Amygdala (tissue), 56 donors: ENCODE results near the gene AMMECR1.
"Not testable (repeated sequence)": the region's sequence is repeated elsewhere in the genome, so short reads cannot be mapped to it uniquely, and the experiment has no call there.

Experiments used
- DNase-seq, 56 donors: peaks; one replicate each; lab custom pipeline; 2025; lab: John Stamatoyannopoulos, UW

Gene AMMECR1

DNA sequence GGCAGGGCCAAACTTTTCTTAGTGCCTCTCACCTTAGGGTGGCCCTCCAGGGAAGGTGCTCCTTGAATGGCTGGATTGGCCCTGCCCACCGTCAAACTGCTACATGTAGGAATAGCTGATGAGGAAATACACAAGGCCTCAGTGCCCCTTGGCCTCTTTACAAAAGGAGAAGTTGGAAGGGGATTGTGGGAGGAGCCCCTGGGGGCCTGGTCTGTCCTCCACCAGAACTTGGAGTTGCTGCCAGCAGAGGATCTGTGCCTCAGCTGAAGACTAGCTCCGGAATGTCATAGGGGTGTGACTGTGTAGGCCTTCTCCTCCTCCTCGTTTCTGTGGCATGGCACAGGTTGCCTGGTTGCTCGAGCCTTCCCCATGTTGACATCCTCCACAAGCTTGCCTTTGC, 142.7 kb downstream of the AMMECR1 start:
- DNase-seq, result no peak

DNA sequence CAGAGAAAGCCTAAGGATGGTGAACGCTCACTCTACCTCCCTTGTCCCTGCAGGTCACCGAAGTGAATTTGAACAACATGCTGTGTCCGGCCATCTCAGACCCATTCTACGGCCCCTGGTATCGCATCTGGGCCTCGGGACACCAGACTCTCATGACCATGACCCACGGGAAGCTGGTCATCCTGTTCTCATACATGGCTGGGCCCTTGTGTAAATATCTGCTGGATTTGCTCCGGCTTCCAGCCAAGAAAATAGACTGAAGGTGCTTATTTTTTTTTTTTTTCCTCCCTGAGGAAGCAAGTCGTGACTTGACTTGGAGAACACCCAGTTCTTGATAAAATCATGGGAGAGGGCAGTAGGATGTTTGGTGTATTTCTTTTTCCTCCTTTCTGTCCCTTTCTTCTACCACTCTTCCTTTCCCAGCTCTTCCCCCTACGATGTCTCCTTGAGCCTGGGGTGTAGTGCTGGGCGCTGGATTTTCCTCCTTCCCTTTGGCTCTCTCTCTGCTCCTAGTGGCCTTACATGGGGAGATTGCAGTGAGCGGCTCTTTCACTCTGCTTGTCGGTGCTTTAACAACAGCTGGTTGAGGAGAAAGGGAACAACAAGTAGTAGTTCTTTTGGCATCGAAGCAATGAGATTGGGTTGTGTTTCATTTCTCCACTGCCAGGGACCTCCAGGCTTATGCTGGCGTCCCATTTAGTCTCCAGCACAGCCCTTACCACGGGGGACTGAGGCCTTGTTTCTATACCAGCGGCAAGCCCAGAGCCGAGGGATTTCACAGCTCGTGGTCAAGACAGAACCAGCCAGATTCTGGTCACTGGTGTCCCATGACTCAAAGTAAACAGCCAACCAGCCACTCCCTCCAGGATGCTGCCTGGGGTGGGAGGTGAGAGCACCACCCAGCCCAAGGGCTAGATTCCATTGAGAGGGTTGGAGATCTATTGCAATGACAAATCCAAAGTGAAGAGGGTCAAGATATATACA, 144.4 kb downstream of the AMMECR1 start:
- DNase-seq, result no peak

DNA sequence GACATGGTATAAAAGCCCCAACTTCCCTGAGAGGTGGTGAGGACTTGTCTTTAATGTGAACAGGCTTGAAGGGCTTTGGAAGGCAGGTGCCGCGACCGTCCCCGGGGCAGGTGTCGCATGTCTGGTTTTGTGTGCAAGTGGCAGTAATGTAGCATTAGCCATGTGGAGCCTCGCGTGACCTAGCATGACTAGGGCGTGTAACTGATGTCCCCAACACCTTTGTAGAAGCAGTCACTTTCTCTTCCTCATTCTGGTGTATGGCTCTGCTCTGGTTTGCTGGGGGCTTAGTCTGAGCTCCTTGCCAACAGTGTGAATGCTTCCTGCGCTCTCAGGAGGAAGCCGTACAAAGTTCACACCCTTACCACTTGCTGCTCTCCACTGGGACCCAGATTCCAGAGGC, 145.7 kb downstream of the AMMECR1 start:
- no peak for DNase-seq

- no peak for DNase-seq
Observed at GRCh38 chrX:110171442-110171841, 146.4 kb downstream of the AMMECR1 start.

DNA sequence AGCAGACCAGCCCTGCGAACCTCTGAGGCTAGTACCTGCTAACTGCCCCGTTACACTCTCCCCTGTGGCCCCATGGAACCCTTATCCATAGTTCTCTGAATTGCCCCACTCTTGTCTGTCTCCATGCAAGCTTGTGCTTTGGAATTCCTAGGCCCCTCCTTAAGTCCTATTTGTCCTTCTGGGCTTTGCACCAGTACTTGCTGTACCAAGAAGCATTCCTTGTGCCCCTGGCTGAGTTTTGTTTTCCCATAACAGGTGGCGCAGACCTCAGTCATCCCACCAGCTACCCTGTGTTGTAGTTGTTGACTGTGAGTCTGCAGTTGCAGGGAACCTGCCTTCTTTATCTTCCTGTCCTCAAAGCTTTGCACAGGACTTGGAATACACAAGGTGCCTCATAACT, 147.9 kb downstream of the AMMECR1 start:
- no peak for DNase-seq

GRCh38 chrX:110168585-110168984, 149.3 kb downstream of the AMMECR1 start:
- DNase-seq, result peak in 1 of 56 donors; percentile 20

DNA sequence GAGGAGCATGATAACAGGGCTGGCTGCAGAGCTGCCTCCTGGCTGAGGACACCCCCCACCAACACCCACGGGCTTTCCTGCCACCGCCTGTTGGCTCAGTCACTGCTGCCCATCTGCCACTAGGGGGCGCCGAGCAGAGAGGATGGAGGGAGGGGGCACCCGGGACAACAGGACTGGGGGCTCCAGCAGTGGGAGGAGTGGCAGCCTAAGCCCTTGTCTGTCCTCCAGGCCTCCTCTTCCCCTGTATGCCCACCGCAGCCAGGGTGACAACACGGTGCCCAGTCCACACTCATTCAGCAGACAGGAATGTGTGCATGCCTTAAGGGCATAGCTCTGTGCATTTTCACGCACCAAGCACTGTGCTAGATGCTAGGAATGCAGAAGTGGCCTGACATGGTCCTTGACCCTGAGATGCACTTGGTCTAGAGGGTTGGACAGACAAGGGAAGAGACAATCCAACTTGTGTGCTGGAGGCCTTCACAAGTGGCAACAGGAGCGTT, 149.9 kb downstream of the AMMECR1 start:
- peak in 11 of 56 donors; percentile 0 to 25 (median 1) for DNase-seq

DNA sequence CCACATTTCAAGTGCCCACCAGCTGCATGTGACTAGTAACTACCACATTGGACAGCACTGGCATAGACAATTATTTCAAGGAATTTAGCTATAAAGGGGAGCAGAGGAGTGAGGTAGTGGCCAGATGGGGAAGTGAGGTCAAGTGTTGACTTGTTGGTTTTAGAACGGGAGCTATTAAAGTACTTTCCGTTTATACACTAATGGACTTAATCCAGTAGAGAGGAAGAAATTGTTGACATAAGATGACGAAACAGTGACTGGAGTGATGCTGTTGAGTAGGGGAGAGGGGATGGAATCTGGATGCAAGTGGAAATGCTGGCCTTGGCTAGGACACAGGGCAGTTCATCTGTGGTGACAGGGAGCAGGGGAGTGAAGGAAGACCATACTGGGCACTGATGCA, 154.4 kb downstream of the AMMECR1 start:
- no peak for DNase-seq

DNA sequence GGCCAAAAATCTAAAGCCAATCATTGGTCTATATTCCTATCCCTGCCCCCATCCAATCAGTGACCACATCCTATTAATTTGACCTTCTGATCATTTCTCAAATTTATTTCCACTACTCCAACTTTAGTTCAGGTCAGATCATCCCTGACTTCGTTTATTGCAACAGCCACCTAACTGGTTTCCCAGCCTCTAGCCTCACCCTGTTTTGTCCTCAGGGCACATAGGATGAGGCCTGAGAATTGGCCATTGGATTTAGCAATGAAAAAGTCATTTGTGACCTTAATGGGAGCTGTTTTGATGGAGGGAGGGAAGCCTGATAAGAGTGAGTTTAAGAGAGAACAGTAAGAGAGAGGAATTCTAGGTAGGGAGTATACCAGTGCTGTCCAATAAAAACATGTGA, 155.0 kb downstream of the AMMECR1 start:
- DNase-seq, result no peak

GRCh38 chrX:110162131-110162530, 155.8 kb downstream of the AMMECR1 start:
- DNase-seq, result no peak

DNA sequence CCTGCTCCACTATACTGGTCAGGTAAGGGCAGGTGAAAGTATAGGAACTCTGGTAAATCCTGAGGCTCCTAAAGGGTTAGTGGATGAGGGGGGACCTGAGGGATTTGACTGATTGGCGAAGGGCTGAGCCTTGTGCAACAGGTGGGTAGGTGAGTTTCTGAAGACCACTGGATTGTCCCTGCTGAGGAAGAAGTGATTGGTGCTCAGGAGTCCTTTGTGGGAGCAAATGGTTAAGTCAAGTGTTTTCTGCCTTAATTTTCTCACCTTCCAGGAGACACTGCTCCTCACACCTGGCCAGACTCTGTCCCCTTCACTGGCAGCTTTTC, 156.6 kb downstream of the AMMECR1 start:
- DNase-seq, result no peak

GRCh38 chrX:110159865-110160264, 158.0 kb downstream of the AMMECR1 start:
- no peak for DNase-seq

DNA sequence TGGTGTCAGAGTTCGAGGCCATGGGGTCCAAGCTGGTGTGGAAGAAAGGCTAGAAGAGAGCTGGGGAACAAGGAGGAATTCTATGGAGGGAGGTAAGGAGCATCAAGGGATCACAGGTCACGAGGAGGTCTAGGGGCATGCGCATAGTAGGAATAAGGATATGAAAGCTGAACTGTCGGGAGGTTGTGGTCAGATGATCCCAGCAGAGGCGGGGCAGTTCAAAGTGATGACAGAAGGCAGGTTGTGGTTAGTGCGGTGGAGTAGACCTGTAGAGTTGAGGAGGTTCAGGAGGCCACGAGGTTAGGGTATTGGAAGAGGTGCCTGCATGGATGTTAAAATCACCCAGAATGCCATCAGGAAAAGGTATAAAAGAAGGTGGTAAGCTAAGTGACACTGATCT, 158.7 kb downstream of the AMMECR1 start:
- DNase-seq, result no peak

DNA sequence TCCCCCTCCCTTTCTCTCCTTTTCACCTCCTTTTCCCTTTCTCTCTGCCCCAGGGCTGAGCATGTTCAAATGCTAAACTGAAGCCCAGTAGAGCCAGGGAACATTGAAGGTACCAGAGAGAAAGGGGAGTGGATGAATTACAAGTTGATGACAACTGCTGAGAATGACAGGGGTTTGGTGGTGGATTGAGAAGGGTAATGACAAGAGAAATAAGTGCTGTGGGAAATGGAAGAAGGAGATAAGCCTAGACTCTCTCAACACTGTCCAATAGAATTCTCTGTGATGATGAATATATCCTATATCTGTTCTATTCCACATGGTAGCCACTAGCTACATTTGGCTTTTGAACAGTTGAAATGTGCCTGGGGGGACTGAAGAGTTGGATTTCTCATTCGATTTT, 160.4 kb downstream of the AMMECR1 start:
- DNase-seq, result no peak

GRCh38 chrX:110156167-110156754, 161.6 kb downstream of the AMMECR1 start:
- DNase-seq, result no peak

GRCh38 chrX:110155759-110156158, 162.1 kb downstream of the AMMECR1 start:
- no peak for DNase-seq

DNA sequence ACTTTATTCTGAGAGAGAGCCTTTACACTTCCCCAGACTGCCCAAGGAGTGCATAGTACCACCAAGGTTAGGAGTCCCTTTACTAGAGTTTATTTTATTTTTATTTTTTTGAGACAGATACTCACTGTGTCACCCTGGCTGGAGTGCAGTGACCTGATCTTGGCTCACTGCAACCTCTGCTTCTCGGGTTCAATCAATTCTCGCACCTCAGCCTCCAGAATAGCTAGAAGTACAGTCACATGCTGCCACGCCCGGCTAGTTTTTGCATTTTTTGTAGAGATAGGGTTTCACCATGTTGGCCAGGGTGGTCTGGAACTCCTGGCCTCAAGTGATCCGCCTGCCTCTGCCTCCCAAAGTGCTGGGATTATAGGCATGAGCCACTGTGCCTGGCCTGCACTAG, 163.6 kb downstream of the AMMECR1 start:
- not testable (repeated sequence) for DNase-seq

- no peak for DNase-seq
Observed at GRCh38 chrX:110153896-110154295, 164.0 kb downstream of the AMMECR1 start.

DNA sequence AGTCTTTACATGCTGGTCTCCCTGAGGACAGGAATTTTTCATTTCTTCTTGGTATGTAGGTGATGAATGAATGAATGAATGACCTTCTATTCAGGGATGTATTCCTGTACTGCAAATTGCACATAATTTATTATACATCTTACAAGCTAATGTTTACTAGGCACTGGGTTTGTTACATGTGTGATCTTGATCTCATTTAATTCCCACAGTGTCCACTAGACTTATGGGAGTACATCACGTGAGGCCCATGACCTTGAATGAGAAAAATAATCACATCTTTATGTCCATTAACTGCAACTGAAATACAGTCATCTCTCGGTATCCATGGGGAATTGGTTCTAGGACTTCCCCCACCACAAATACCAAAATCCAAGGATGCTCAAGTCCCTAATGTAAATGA, 164.6 kb downstream of the AMMECR1 start:
- DNase-seq, result no peak

DNA sequence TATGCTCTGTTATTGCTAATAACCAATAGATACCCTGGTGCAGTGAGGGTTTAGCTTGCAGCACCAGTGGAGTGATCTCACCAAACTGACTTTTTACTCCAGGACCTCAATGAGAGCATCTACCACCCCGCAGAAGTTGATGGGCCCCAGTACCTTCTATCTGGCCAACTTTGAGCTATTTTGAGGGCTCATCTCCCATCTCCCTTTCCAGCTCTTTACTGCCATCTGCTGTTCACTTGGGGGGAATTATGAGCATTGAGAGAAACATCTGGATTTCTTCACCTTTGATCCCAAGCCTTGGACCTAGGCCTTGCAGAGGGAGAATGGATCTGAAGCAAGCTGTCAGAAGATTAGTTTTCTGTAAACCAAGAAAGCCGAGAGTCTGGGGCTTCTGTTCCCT, 171.4 kb downstream of the AMMECR1 start:
- DNase-seq, result peak in 8 of 56 donors; percentile 1 to 32 (median 6)

DNA sequence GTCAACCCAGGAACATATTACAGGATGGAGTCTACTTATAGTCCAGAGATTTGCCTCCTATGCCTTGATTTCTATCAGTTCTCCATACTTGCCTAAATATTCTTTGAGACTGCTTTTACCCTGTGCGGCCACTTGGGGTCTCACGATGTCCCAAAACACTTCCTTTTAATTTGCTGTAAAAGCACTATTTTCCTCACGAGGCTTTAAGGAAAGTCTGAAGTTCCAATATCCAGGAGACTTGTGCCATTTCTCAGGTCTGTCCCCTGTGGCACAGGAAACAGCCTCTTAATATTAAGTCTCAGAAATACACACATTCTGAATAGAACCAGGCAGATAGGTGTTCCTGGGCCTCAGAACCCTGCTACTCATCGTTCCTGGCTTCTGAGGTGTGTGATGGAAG, 172.0 kb downstream of the AMMECR1 start:
- peak in 14 of 56 donors; percentile 0 to 32 (median 5) for DNase-seq

DNA sequence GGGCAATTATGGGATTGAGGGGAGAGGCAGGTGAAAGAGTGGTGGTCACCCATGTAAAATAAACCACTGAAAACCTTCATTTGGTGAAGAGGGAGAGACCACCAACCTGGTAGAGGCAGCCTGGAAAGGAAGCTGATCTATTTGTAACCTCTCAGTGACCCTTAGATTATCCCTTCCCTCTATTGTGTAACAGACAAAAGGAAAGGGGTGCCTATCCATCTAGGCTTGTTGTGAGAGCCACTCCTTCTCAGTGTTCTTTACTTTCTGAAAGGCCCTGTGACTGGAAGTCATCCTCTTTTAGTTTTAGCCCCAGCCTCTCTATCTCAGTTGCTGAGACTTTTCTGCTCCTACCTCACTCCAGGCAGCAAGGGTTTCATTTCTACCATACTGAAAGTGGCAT, 172.6 kb downstream of the AMMECR1 start:
- no peak for DNase-seq
